ENCODE measurements around the gene RANBP10. TPM values are rescaled to one million over a fixed set of nuclear protein-coding genes. Genes with fewer than 3 reads are reported as not detected.

Gene RANBP10
- total and polyA plus RNA-seq, 10 of the 15 experiments (the other 5 are each of a cell fraction or from before 2014, with no cell fraction given): 1.2 to 20.4 (median 10.8) TPM

- TF ChIP-seq NFYB (IDR thresholded peaks at IDR 0.05; ENCODE audit: insufficient read depth, low read depth, low read length): no peak
- TF ChIP-seq NKRF (conservative IDR thresholded peaks at IDR 0.05): no peak
- TF ChIP-seq SIN3A (IDR thresholded peaks at IDR 0.05; ENCODE audit: low read depth, low read length): no peak
- no peak for TF ChIP-seq GABPA (IDR thresholded peaks at IDR 0.05; ENCODE audit: low read depth)
- TF ChIP-seq PAX5 (IDR thresholded peaks at IDR 0.05; ENCODE audit: borderline replicate concordance, low read depth, low read length): no peak
- no peak for TF ChIP-seq PRDM15 (CRISPR knock-in tag; IDR thresholded peaks at IDR 0.05)
- TF ChIP-seq BCL11A (IDR thresholded peaks at IDR 0.05; ENCODE audit: low read depth, low read length): no peak
- TF ChIP-seq MLLT1 (IDR thresholded peaks at IDR 0.05): no peak
- TF ChIP-seq BMI1 (IDR thresholded peaks at IDR 0.05; ENCODE audit: borderline replicate concordance): no peak
Observed at GRCh38 chr16:67674851-67675578, 131.3 kb downstream of the RANBP10 start (continued).
